ENCODE data around the gene LIMK2.

Gene LIMK2

DNA sequence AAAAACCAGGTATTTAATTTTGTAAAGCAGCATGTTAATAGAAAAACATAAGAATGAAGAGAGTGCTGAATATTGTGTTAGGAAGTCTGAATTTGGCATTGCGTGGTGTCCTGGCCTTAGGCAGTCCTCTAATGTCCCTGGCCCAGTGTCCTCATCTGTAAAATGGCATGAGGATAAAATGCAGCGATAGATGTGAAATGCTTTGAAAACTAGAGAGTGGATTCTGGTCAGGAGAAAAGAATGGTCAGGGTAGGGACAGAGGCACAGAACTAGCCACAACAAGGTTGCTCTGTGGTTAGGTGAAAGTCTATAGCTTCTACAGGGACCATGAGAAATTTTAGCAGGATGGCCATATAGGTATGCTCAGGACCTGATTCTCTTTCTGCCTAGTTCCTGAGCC is 33.2 kb upstream of the LIMK2 start:
- Mint-ChIP-seq H3K9me3 (peaks cover 16% of the 10 kb centered on the region), H3K27me3 (ENCODE audit: low read depth, poor library complexity) (no peaks in the 10 kb centered on the region), H3K4me1 (peaks cover 9% of the 10 kb centered on the region), H3K27ac (no peak overlapping the region), H3K4me3 (no peak overlapping the region), H3K36me3 (ENCODE audit: low read depth) (peaks cover 63% of the 10 kb centered on the region)
- no peak for DNase-seq
- TF ChIP-seq, protein P1, sequence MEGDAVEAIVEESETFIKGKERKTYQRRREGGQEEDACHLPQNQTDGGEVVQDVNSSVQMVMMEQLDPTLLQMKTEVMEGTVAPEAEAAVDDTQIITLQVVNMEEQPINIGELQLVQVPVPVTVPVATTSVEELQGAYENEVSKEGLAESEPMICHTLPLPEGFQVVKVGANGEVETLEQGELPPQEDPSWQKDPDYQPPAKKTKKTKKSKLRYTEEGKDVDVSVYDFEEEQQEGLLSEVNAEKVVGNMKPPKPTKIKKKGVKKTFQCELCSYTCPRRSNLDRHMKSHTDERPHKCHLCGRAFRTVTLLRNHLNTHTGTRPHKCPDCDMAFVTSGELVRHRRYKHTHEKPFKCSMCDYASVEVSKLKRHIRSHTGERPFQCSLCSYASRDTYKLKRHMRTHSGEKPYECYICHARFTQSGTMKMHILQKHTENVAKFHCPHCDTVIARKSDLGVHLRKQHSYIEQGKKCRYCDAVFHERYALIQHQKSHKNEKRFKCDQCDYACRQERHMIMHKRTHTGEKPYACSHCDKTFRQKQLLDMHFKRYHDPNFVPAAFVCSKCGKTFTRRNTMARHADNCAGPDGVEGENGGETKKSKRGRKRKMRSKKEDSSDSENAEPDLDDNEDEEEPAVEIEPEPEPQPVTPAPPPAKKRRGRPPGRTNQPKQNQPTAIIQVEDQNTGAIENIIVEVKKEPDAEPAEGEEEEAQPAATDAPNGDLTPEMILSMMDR (IDR thresholded peaks at IDR 0.05): no peak

DNA sequence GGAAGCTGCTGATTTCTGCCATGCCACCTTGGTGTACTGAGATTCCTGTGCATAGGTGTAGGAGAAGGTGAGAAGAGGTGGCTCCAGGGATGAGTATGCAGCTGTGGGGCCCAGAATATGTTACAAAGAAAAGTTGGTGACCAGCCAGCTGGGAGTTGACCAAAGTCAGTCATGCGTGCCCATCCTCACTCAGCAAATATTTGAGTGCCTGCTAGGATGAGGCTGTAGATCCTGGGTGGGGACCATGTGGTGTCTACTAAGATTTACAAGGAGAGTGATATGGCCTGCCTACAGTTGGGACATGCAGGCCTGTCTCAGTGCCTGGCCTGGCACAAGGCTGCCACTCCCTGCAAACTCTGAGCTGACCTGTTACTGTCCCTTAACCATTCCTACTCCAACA is 32.8 kb upstream of the LIMK2 start:
- TF ChIP-seq, protein P1 (IDR thresholded peaks at IDR 0.05): no peak
- peaks cover 19% of the 10 kb centered on the region for H3K9me3 Mint-ChIP-seq
- DNase-seq: peak; percentile 4
- no peaks in the 10 kb centered on the region for H3K27me3 Mint-ChIP-seq (ENCODE audit: low read depth, poor library complexity)
- H3K4me1 Mint-ChIP-seq: peaks cover 9% of the 10 kb centered on the region
- H3K4me3 Mint-ChIP-seq: no peak overlapping the region
- peaks cover 65% of the 10 kb centered on the region for H3K36me3 Mint-ChIP-seq (ENCODE audit: low read depth)
- no peak overlapping the region for H3K27ac Mint-ChIP-seq

DNA sequence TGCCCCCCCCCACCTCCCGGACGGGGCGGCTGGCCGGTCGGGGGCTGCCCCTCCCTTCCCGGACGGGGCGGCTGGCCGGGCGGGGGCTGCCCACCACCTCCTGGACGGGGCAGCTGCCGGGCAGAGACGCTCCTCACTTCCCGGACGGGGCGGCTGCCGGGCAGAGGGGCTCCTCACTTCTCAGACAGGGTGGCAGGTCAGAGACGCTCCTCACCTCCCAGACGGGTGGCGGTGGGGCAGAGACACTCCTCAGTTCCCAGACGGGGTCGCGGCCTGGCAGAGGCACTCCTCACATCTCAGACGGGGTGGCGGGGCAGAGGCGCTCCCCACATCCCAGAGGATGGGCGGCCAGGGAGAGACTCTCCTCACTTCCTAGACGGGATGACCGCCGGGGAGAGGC is 28.1 kb upstream of the LIMK2 start:
- TF ChIP-seq, protein P1 (IDR thresholded peaks at IDR 0.05): no peak
- no peak overlapping the region for H3K4me3 Mint-ChIP-seq
- H3K27me3 Mint-ChIP-seq (ENCODE audit: low read depth, poor library complexity): no peaks in the 10 kb centered on the region
- no peak overlapping the region for H3K27ac Mint-ChIP-seq
- H3K4me1 Mint-ChIP-seq: peaks cover 5% of the 10 kb centered on the region
- H3K9me3 Mint-ChIP-seq: peaks cover 26% of the 10 kb centered on the region
- DNase-seq: no peak
- H3K36me3 Mint-ChIP-seq (ENCODE audit: low read depth): peaks cover 77% of the 10 kb centered on the region

DNA sequence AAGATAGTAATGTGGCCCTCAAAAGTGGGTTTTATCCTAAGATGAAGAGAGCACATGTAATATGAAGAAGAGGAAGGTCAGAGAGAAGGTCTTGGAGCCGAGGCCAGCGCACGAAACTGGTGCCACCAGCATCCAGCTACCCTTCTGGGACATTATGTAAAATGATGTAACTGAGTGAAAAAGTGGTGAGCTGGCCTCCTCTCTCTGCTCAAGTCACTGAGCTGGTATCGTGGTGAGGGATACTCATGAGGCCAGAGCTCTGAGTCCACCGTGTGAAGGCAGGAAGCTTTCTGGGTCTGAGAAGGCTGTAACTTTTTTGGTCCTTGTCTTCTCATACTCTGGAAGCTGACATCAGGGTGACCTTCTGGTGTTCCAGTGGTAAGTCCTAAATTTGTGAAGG is 27.0 kb upstream of the LIMK2 start:
- H3K4me1 Mint-ChIP-seq: no peaks in the 10 kb centered on the region
- H3K27me3 Mint-ChIP-seq (ENCODE audit: low read depth, poor library complexity): no peaks in the 10 kb centered on the region
- no peak overlapping the region for H3K27ac Mint-ChIP-seq
- peaks cover 82% of the 10 kb centered on the region for H3K36me3 Mint-ChIP-seq (ENCODE audit: low read depth)
- no peak overlapping the region for H3K4me3 Mint-ChIP-seq
- TF ChIP-seq, protein P1 (IDR thresholded peaks at IDR 0.05): no peak
- no peak for DNase-seq
- peaks cover 26% of the 10 kb centered on the region for H3K9me3 Mint-ChIP-seq

DNA sequence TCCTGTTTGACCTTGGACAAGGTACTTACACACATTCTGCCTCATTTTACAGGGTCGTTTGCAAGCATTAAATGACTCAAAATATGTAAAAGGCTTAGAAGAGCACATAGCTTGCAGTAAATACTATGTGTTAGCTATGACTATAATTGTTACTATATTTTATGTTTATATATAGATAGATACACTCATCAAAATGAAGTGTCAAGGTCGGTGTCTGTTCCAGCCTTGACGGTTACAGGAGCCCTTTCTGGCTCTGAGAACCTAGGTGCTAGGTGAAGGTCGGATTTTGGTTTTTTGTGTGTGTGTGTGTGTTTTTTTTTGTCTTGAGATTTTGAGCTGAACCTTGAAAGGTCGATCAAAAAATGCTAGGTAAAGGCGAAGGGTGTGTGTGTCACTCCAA is 24.5 kb upstream of the LIMK2 start:
- no peak for DNase-seq
- Mint-ChIP-seq H3K4me1 (peaks cover 9% of the 10 kb centered on the region), H3K9me3 (peaks cover 14% of the 10 kb centered on the region), H3K4me3 (no peak overlapping the region), H3K27ac (peak overlapping the region; percentile 31), H3K36me3 (ENCODE audit: low read depth) (peaks cover 61% of the 10 kb centered on the region), H3K27me3 (ENCODE audit: low read depth, poor library complexity) (no peaks in the 10 kb centered on the region)
- TF ChIP-seq, protein P1 (IDR thresholded peaks at IDR 0.05): no peak

DNA sequence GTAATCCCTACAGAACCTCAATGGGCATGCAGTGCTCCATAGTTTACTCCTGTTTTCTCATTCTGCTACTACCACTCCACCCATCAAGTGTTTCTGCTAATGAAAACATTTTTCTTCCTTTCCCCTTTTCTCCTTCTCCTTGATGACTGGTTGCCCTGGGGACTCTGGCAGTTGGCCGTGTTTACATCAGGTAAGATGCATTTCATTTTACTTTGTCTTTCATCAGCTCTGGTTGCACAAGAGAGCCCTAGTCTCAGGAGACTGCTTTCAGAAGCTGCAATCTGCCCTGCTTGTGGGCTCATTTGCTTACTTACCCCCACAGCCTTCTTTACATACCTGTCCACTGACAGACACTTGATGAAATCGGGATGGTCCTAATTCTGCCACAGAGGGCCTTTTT is 19.6 kb upstream of the LIMK2 start:
- H3K9me3 Mint-ChIP-seq: no peaks in the 10 kb centered on the region
- peaks cover 14% of the 10 kb centered on the region for H3K4me1 Mint-ChIP-seq
- TF ChIP-seq, protein P1 (IDR thresholded peaks at IDR 0.05): no peak
- H3K36me3 Mint-ChIP-seq (ENCODE audit: low read depth): peaks cover 38% of the 10 kb centered on the region
- DNase-seq: no peak
- no peak overlapping the region for H3K27ac Mint-ChIP-seq
- H3K27me3 Mint-ChIP-seq (ENCODE audit: low read depth, poor library complexity): no peaks in the 10 kb centered on the region
- no peak overlapping the region for H3K4me3 Mint-ChIP-seq
